SK-N-MC (cell line): Measurements from ENCODE around the gene SEMA5A.

ENCODE experiments used
- EZH2 ChIP-seq: fragments of 200-600 bp; sonication (generic); IDR thresholded peaks from one replicate; pipeline ENCODE4 v1.6.1; 2017; ENCODE audit warnings: antibody characterized with exemption
- FOXP2 ChIP-seq: optimal IDR thresholded peaks from 2 replicates; pipeline ENCODE3; 2011; ENCODE audit warnings: mild to moderate bottlenecking, moderate library complexity; ENCODE audit not compliant: insufficient read depth; ENCODE audit errors: extremely low read length, control extremely low read depth
- POLR2AphosphoS5 ChIP-seq: IDR thresholded peaks from 2 replicates; pipeline ENCODE4 v1.6.1; 2012; ENCODE audit warnings: mild to moderate bottlenecking, low read depth, low read length, borderline replicate concordance

GRCh38 chr5:9464478-9464877, 81.4 kb downstream of the SEMA5A start:
- TF ChIP-seq POLR2AphosphoS5 (no peak), EZH2 (no peak), FOXP2 (no peak)
